A549 (cell line): ENCODE data around the gene NPY4R2.
"Not testable (repeated sequence)": the region's sequence is repeated elsewhere in the genome, so short reads cannot be mapped to it uniquely, and the experiment has no call there.

Source experiments
- POLR2AphosphoS2 ChIP-seq: conservative IDR thresholded peaks from 2 replicates; pipeline ENCODE4 v1.6.1; 2012; ENCODE audit warnings: low read length, improper control_type of control experiment, inconsistent platforms
- SREBF2 ChIP-seq: fragments of 450-650 bp; IDR thresholded peaks from 2 replicates; pipeline ENCODE4 v1.6.1; 2014; ENCODE audit warnings: mild to moderate bottlenecking, moderate library complexity
- TF ChIP-seq, protein P1 (sequence below): fragments of >200 bp; sonication (Bioruptor Twin); formaldehyde crosslinking; IDR thresholded peaks from 3 replicates; pipeline ENCODE4 v1.5.1; 2016

- TF ChIP-seq SREBF2, POLR2AphosphoS2: not testable (repeated sequence)
- TF ChIP-seq, protein P1, sequence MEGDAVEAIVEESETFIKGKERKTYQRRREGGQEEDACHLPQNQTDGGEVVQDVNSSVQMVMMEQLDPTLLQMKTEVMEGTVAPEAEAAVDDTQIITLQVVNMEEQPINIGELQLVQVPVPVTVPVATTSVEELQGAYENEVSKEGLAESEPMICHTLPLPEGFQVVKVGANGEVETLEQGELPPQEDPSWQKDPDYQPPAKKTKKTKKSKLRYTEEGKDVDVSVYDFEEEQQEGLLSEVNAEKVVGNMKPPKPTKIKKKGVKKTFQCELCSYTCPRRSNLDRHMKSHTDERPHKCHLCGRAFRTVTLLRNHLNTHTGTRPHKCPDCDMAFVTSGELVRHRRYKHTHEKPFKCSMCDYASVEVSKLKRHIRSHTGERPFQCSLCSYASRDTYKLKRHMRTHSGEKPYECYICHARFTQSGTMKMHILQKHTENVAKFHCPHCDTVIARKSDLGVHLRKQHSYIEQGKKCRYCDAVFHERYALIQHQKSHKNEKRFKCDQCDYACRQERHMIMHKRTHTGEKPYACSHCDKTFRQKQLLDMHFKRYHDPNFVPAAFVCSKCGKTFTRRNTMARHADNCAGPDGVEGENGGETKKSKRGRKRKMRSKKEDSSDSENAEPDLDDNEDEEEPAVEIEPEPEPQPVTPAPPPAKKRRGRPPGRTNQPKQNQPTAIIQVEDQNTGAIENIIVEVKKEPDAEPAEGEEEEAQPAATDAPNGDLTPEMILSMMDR, result not testable (repeated sequence)
Observed at GRCh38 chr10:47941379-47941778, 22.9 kb downstream of the NPY4R2 start.
